ENCODE measurements around the gene PFN3. TPM values are rescaled to one million over a fixed set of nuclear protein-coding genes. Genes with fewer than 3 reads are reported as not detected.

PFN3 gene
- total and polyA plus RNA-seq, 2 of the 4 experiments (the other 2 are of a cell fraction) = not detected

DNA sequence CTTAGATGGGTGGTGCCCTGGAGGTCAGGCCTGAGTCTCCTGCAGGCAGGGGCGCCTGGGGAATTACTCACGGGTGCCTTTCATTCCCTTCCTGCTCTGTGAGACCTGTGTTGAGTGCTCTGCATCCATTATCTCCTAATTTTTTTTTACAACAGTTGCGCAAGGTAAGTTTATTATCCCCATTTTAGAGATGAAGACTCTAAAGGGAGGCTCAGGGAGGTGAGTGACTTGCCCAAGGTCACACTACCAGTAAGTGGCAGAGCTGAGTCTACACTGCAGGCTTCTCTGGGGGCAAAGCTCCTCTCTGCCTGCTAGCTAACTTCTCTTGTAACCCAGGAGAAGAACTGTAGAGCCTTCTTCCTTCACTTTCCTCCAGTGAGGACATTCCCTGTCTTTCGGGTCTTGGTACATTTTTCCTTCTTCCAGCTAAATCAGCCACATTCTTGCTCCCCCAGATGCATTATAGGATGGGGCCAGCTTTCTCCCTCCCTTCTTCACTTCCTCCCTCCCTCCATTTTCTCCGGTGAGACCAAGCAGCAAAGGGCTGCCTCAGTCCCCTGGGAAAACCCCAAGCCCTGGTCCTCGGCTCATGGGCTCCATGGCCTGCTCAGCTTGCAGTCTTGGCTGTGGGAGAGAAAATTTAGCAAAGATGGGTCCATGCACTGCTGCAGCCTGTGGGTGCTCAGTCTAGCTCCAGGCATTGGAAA is 47.9 kb upstream of the PFN3 start:
- no peak overlapping the region for H2BK5ac ChIP-seq (ENCODE audit: low read depth, low read length, poor library complexity, severe bottlenecking)
- H3K14ac ChIP-seq (replicated peaks; ENCODE audit: low read depth, low read length) = no peak overlapping the region
- H3K9me3 ChIP-seq (ENCODE audit: control insufficient read depth, insufficient read depth, low read length) = no peaks in the 10 kb centered on the region
- H4K8ac ChIP-seq (ENCODE audit: low read depth in 2 of 2, low read length in 2 of 2) = peak overlapping the region in 1 of 2 experiments; percentile 66; a peak in 1 of 4 replicates
- no peak overlapping the region for H2BK15ac ChIP-seq (ENCODE audit: low read depth, low read length)
- 100% methylated on average over 1 of the region's 6 CpGs; no CpG with 5 or more reads in 1 of the 2 experiments for WGBS, 2 experiments (ENCODE audit: extremely low coverage in 2 of 2, insufficient read length in 1 of 2)
- H3K27me3 ChIP-seq (ENCODE audit: control insufficient read depth, insufficient read depth, low read length) = no peaks in the 10 kb centered on the region
- H3K4me2 ChIP-seq (ENCODE audit: low read depth, low read length) = no peak overlapping the region
- no peak overlapping the region; the same call in 1 of the 2 replicates for H3K4ac ChIP-seq (ENCODE audit: low read depth, low read length)
- intact Hi-C loops (cut with micrococcal nuclease) (no loop called here), dilution Hi-C loops (cut with HindIII; ENCODE audit: low sequenced_read_pairs, unreplicated experiment) (no loop called here), in situ Hi-C loops (cut with MboI; ENCODE audit: low sequenced_read_pairs) (loop anchor here (5.0 kb wide), 2 partner anchors 41 to 136 kb away; partner anchors contain the start of genes F12 and MXD3)
- no peak overlapping the region for H3K4me3 ChIP-seq (ENCODE audit: insufficient read depth, low read depth, low read length)
- ChIA-PET POLR2A (ENCODE audit: unreplicated experiment) (no interaction called here), CTCF (interaction anchor here (0.7 to 4.7 kb wide), 2 partner anchors 44 to 58 kb away, joined by 3 to 28 read pairs; no protein-coding TSS in a partner anchor)
- peaks cover 11% of the 10 kb centered on the region; the same call in 1 of the 2 replicates for H4K20me1 ChIP-seq (ENCODE audit: insufficient read depth, low read length)
- no peak overlapping the region for H3K9ac ChIP-seq (ENCODE audit: low read depth, low read length)
- H2BK120ac ChIP-seq (ENCODE audit: low read depth, low read length) = no peak overlapping the region
- H2BK20ac ChIP-seq (ENCODE audit: low read depth, low read length) = no peak overlapping the region
- TF ChIP-seq MAZ (IDR thresholded peaks at IDR 0.05; ENCODE audit: borderline replicate concordance, low read depth, low read length) (no peak), CEBPB (IDR thresholded peaks at IDR 0.05; ENCODE audit: low read depth, low read length) (peak; percentile 87), MXI1 (IDR thresholded peaks at IDR 0.05; ENCODE audit: borderline replicate concordance, low read depth, low read length) (no peak)
- H3K27ac ChIP-seq (ENCODE audit: insufficient read depth, low read length) = no peak overlapping the region
- no peak for ATAC-seq (ENCODE audit: low read depth)
- peaks cover 10% of the 10 kb centered on the region for H3K4me1 ChIP-seq (ENCODE audit: control insufficient read depth, insufficient read depth, low read length)
- peaks cover 4% of the 10 kb centered on the region; the same call in 1 of the 2 replicates for H3K9me1 ChIP-seq (ENCODE audit: insufficient read depth, low read length)
- peak overlapping the region; percentile 45 for H2AK9ac ChIP-seq (replicated peaks; ENCODE audit: low read depth, low read length, poor library complexity)
- no peaks in the 10 kb centered on the region for H3K36me3 ChIP-seq (ENCODE audit: control insufficient read depth, insufficient read depth, low read length)
- DNase-seq = no peak
- no peak overlapping the region for H3K23ac ChIP-seq (ENCODE audit: low read depth, low read length)
- H2AK5ac ChIP-seq (ENCODE audit: low read depth, low read length) = no peak overlapping the region
- H2AFZ ChIP-seq (replicated peaks; ENCODE audit: low read length, poor library complexity) = no peak overlapping the region
- H3K56ac ChIP-seq (ENCODE audit: extremely low read depth, insufficient read depth, low read length) = no peak overlapping the region
- no peak overlapping the region for H4K91ac ChIP-seq (ENCODE audit: insufficient read depth, low read depth, low read length)
- peaks cover 0 to 4% of the 10 kb centered on the region in 2 experiments; a peak in 1 of 4 replicates for H3K79me1 ChIP-seq (ENCODE audit: low read depth in 1 of 2, low read length in 2 of 2)
- H3K18ac ChIP-seq (ENCODE audit: low read depth, low read length) = no peak overlapping the region
- BruUV-seq (replicated peaks) = no TSS peak
- no peak overlapping the region for H4K5ac ChIP-seq (ENCODE audit: low read depth, low read length)

All from IMR-90 (cell line).